GM13976 (cell line): ENCODE measurements around the gene KHDC4.

Source experiments
- DNase-seq: peaks from one replicate; pipeline ENCODE4 v3.0.0; 2012; ENCODE audit warnings: low spot score
- CTCF ChIP-seq: IDR thresholded peaks from 2 replicates; pipeline ENCODE4 v1.5.1; 2012; ENCODE audit warnings: borderline replicate concordance, mild to moderate bottlenecking; ENCODE audit not compliant: insufficient read depth; ENCODE audit errors: extremely low read depth, missing control alignments, control extremely low read depth
- in situ Hi-C: fragments of 300-500 bp; cut with MboI; formaldehyde crosslinking; loops from one replicate; pipeline ENCODE4 v1.12.0; 2022; ENCODE audit warnings: low sequenced_read_pairs, mixed read lengths, inconsistent platforms; ENCODE audit not compliant: unreplicated experiment

The KHDC4 gene

DNA sequence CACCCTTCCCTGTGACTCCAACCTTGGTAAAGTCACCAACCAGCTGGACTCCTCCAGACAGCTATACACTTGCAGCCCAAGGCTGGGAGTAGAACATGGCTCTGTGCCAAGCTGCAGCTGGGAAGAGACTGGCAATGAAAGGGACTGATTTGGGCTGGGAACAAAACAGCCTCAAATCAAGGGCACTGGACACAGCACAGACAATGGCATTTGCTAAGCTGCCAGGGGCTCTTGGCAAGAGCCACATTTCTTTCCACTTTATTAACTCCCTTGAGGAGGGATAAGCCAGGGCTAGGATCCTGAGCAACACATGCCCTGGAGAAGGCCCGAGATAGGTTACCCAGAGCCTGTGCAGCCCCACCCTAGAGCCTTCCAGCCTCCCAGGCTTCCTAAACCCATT, 62.8 kb downstream of the KHDC4 start:
- DNase-seq = peak; percentile 2
- in situ Hi-C loops = no loop called here
- TF ChIP-seq CTCF = no peak

DNA sequence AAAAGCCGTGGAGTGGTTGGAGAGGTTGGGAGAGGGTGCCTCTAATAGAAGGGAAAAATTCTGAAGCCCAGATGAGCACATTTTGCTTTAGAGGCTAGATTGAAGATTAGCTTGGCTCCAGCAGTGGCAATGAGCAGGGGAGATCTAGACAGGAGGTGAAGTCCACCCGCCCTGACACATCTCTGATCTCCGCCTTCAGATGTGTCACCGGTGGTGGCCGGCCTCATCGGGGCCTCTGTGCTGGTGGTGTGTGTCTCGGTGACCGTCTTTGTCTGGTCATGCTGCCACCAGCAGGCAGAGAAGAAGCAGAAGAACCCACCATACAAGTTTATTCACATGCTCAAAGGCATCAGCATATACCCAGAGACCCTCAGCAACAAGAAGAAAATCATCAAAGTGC, 66.4 kb downstream of the KHDC4 start:
- no peak for TF ChIP-seq CTCF
- DNase-seq = no peak
- in situ Hi-C loops = no loop called here

DNA sequence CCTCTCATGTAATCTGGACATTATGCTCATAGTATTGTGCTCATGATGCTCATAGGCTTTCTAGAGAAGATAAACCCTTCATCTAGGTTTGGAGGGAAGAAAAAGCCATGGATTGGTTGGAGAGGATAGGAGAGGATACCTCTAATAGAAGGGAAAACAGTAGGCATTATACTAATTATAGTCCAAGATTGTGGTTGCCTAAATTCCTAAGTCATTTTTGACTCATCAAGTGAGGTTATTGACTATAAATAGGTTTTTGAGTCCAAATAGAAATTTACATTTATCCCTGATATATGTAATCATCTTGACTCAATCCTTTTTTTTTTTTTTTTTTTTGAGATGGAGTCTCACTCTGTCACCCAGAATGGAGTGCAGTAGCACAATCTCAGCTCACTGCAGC, 69.8 kb downstream of the KHDC4 start:
- DNase-seq = no peak
- no peak for TF ChIP-seq CTCF
- in situ Hi-C loops = no loop called here
